Fibroblast of lung (primary cell): ENCODE results near the gene MYO10. TPM values are rescaled to one million over a fixed set of nuclear protein-coding genes. Genes with fewer than 3 reads are reported as not detected.

Experiments
- DNase-seq, 2 donors: peaks; one replicate each; pipeline versions ENCODE4 v3.0.0 to v3.0.0-alpha.2; 2010; ENCODE audit warnings: low read depth in 2 of 2
- H2AFZ ChIP-seq: 2 replicates; pipeline ENCODE4 v1.5.1; 2012; ENCODE audit warnings: low read length, control low read depth, inconsistent platforms
- H3K27ac ChIP-seq: 2 replicates; pipeline ENCODE4 v1.5.1; 2011; ENCODE audit warnings: low read length, control low read depth; ENCODE audit not compliant: insufficient read depth
- H3K27me3 ChIP-seq: 2 replicates; pipeline ENCODE4 v1.5.1; 2011; ENCODE audit warnings: mild to moderate bottlenecking, low read length; ENCODE audit not compliant: control insufficient read depth, insufficient read depth
- H3K36me3 ChIP-seq: 2 replicates; pipeline ENCODE4 v1.5.1; 2011; ENCODE audit warnings: low read length; ENCODE audit not compliant: control insufficient read depth, insufficient read depth
- H3K4me1 ChIP-seq: 2 replicates; pipeline ENCODE4 v1.5.1; 2011; ENCODE audit warnings: low read length; ENCODE audit not compliant: control insufficient read depth, insufficient read depth; ENCODE audit errors: extremely low read depth
- H3K4me2 ChIP-seq: 2 replicates; pipeline ENCODE4 v1.5.1; 2011; ENCODE audit warnings: low read length, control low read depth; ENCODE audit not compliant: insufficient read depth; ENCODE audit errors: extremely low read depth
- H3K4me3 ChIP-seq, 4 experiments: fragments of 200-600 bp in 1 of 4; sonication (generic) in 1 of 4; replicated peaks in 1 of 4; 2 replicates each; pipeline ENCODE4 v1.5.1; 2011 to 2016; ENCODE audit warnings: low read length in 4 of 4, low read depth in 3 of 4, mild to moderate bottlenecking in 3 of 4, control low read depth in 2 of 4, inconsistent platforms in 1 of 4, mixed read lengths in 1 of 4; ENCODE audit not compliant: insufficient read depth in 1 of 4; ENCODE audit errors: control extremely low read depth in 1 of 4
- H3K79me2 ChIP-seq: 2 replicates; pipeline ENCODE4 v1.5.1; 2012; ENCODE audit warnings: mild to moderate bottlenecking, low read length, inconsistent platforms; ENCODE audit not compliant: control insufficient read depth, insufficient read depth
- H3K9ac ChIP-seq: 2 replicates; pipeline ENCODE4 v1.5.1; 2011; ENCODE audit warnings: mild to moderate bottlenecking, low read length, control low read depth; ENCODE audit not compliant: insufficient read depth
- H3K9me3 ChIP-seq: 2 replicates; pipeline ENCODE4 v1.5.1; 2012; ENCODE audit warnings: low read depth, low read length; ENCODE audit not compliant: control insufficient read depth, insufficient read depth
- H4K20me1 ChIP-seq: 2 replicates; pipeline ENCODE4 v1.5.1; 2011; ENCODE audit warnings: low read length; ENCODE audit not compliant: control insufficient read depth, insufficient read depth; ENCODE audit errors: extremely low read depth
- CTCF ChIP-seq, 2 donors: IDR thresholded peaks in 1 of 2; conservative IDR thresholded peaks in 1 of 2; 1 replicate in 1 of 2; 2 replicates in 1 of 2; pipeline ENCODE4 v1.5.1; 2011 to 2012; ENCODE audit warnings: low read length in 2 of 2, control low read depth in 1 of 2, inconsistent platforms in 1 of 2, low read depth in 1 of 2, mild to moderate bottlenecking in 1 of 2
- EZH2 ChIP-seq: IDR thresholded peaks from 2 replicates; pipeline ENCODE4 v1.5.1; 2012; ENCODE audit warnings: low read length, control low read depth, mild to moderate bottlenecking; ENCODE audit errors: missing control alignments
- polyA plus RNA-seq, 2 donors: library from polyadenylated mRNA; depleted of rRNA in 1 of 2; stranded (reverse) in 1 of 2; unstranded in 1 of 2; fragments of >200 nt; gene quantifications; 2 replicates each; pipeline ENCODE4 v1.2.1, GENCODE V29; 2011 to 2012; ENCODE audit warnings: missing spikeins in 1 of 2
- total RNA-seq: library from RNA; depleted of rRNA; stranded (reverse); fragments of >200 nt; gene quantifications from 2 replicates; pipeline ENCODE4 v1.2.1, GENCODE V29; 2014

The MYO10 gene
- total and polyA plus RNA-seq, 2 donors (not counting 1 experiment from before 2014, with no cell fraction given) = 16.6 to 82.2 TPM

- H3K27me3 ChIP-seq = no peaks in the 10 kb centered on the region
- no peak overlapping the region for H3K4me2 ChIP-seq
- no peak overlapping the region for H3K9ac ChIP-seq
- TF ChIP-seq CTCF (conservative IDR thresholded peaks at IDR 0.05 in 1 of 2, IDR thresholded peaks at IDR 0.05 in 1 of 2; ENCODE audit: low read depth in 1 of 2, low read length in 2 of 2) (no peak), EZH2 (no peak)
- no peak for DNase-seq
- peaks cover 19% of the 10 kb centered on the region for H3K4me1 ChIP-seq
- no peaks in the 10 kb centered on the region for H3K9me3 ChIP-seq
- peak overlapping the region; percentile 68 for H3K27ac ChIP-seq
- no peak overlapping the region for H3K4me3 ChIP-seq
- peaks cover 85% of the 10 kb centered on the region for H3K79me2 ChIP-seq
- no peak overlapping the region for H2AFZ ChIP-seq
- H3K36me3 ChIP-seq = no peaks in the 10 kb centered on the region
- H4K20me1 ChIP-seq = peaks cover 3% of the 10 kb centered on the region
Observed at GRCh38 chr5:16886793-16887345, 49.2 kb downstream of the MYO10 start.

- peak; percentile 82 to 96 for DNase-seq
- Histone ChIP-seq H3K79me2 (peaks cover 87% of the 10 kb centered on the region), H3K4me2 (no peak overlapping the region), H3K27ac (peak overlapping the region; percentile 68), H2AFZ (no peak overlapping the region), H3K4me3 (no peak overlapping the region), H3K4me1 (peaks cover 19% of the 10 kb centered on the region), H3K36me3 (no peaks in the 10 kb centered on the region), H4K20me1 (peaks cover 3% of the 10 kb centered on the region), H3K9me3 (no peaks in the 10 kb centered on the region), H3K27me3 (no peaks in the 10 kb centered on the region), H3K9ac (no peak overlapping the region)
- TF ChIP-seq CTCF (conservative IDR thresholded peaks at IDR 0.05 in 1 of 2, IDR thresholded peaks at IDR 0.05 in 1 of 2; ENCODE audit: low read depth in 1 of 2, low read length in 2 of 2) = no peak
- TF ChIP-seq EZH2 = no peak
Observed at GRCh38 chr5:16886366-16886736, 49.7 kb downstream of the MYO10 start.

- Histone ChIP-seq H3K4me3 (no peak overlapping the region), H4K20me1 (peaks cover 3% of the 10 kb centered on the region)
Observed at GRCh38 chr5:16885635-16886365, 50.3 kb downstream of the MYO10 start.

More at GRCh38 chr5:16885635-16886365, 50.3 kb downstream of the MYO10 start:
- H2AFZ ChIP-seq = no peak overlapping the region
- H3K27ac ChIP-seq = peak overlapping the region; percentile 68
- no peaks in the 10 kb centered on the region for H3K27me3 ChIP-seq
- no peak for DNase-seq
- no peaks in the 10 kb centered on the region for H3K9me3 ChIP-seq
- TF ChIP-seq CTCF (conservative IDR thresholded peaks at IDR 0.05 in 1 of 2, IDR thresholded peaks at IDR 0.05 in 1 of 2; ENCODE audit: low read depth in 1 of 2, low read length in 2 of 2) (no peak), EZH2 (no peak)
- H3K9ac ChIP-seq = peak overlapping the region; percentile 27
- H3K79me2 ChIP-seq = peaks cover 88% of the 10 kb centered on the region
- H3K4me1 ChIP-seq = peaks cover 20% of the 10 kb centered on the region
- H3K4me2 ChIP-seq = no peak overlapping the region
- no peaks in the 10 kb centered on the region for H3K36me3 ChIP-seq
